ENCODE data around the gene C6orf62.

DNA sequence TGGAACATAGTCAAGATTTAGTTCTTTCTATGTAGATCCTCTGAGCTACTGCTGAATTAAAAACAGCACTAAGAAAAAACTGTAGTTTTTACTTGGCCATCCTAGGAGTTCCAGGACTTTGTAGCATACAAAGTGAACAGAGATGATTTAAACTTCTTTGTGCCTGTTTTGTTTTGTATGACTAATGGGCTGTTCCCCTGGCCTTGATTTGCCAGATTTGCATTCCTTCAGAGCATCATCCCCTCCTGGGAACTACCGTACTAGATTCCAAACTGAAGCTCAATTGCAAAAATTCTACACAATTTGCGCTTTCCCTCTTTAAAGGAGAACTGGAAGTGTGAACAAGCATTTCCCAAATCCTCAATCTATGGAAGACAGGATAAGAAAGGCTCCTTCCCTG lies 29.0 kb downstream of the C6orf62 start:
- TF ChIP-seq, protein P1, sequence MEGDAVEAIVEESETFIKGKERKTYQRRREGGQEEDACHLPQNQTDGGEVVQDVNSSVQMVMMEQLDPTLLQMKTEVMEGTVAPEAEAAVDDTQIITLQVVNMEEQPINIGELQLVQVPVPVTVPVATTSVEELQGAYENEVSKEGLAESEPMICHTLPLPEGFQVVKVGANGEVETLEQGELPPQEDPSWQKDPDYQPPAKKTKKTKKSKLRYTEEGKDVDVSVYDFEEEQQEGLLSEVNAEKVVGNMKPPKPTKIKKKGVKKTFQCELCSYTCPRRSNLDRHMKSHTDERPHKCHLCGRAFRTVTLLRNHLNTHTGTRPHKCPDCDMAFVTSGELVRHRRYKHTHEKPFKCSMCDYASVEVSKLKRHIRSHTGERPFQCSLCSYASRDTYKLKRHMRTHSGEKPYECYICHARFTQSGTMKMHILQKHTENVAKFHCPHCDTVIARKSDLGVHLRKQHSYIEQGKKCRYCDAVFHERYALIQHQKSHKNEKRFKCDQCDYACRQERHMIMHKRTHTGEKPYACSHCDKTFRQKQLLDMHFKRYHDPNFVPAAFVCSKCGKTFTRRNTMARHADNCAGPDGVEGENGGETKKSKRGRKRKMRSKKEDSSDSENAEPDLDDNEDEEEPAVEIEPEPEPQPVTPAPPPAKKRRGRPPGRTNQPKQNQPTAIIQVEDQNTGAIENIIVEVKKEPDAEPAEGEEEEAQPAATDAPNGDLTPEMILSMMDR (conservative IDR thresholded peaks at IDR 0.05), result no peak
- TF ChIP-seq ZFX (IDR thresholded peaks at IDR 0.05), result no peak

All from C4-2B (cell line).